ENCODE data around the gene WWOX.

DNA sequence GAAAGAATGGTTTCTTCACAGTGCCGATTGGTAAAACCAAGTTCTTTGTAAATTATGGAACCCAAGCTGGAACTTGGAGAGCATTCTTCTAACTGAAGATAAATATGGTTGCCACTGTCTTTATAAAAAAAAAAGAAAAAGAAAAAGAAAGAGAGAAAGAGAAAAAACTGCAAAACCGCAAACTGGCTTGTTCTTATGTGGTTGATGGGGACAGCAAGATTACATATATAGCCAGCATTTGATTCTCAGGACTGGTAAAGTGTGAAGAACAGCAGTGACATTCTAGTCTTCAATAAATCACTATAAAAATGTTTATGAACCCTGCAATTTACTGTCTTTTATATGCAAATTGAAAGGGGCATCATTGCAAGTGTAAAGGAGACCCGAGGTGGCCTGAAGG is 896.0 kb downstream of the WWOX start:
- TF ChIP-seq SMC3 (conservative IDR thresholded peaks at IDR 0.05; ENCODE audit: poor library complexity) (no peak), EZH2 (IDR thresholded peaks at IDR 0.05; ENCODE audit: borderline replicate concordance, insufficient read depth, low read length, poor library complexity, severe bottlenecking) (no peak), TAF1 (IDR thresholded peaks at IDR 0.05; ENCODE audit: low read depth) (no peak), POLR2AphosphoS5 (IDR thresholded peaks at IDR 0.05) (no peak), MXI1 (conservative IDR thresholded peaks at IDR 0.05; ENCODE audit: poor library complexity, severe bottlenecking) (no peak), EP300 (conservative IDR thresholded peaks at IDR 0.05; ENCODE audit: poor library complexity, severe bottlenecking) (no peak), RAD21 (conservative IDR thresholded peaks at IDR 0.05) (no peak)
- TF ChIP-seq, protein P1, sequence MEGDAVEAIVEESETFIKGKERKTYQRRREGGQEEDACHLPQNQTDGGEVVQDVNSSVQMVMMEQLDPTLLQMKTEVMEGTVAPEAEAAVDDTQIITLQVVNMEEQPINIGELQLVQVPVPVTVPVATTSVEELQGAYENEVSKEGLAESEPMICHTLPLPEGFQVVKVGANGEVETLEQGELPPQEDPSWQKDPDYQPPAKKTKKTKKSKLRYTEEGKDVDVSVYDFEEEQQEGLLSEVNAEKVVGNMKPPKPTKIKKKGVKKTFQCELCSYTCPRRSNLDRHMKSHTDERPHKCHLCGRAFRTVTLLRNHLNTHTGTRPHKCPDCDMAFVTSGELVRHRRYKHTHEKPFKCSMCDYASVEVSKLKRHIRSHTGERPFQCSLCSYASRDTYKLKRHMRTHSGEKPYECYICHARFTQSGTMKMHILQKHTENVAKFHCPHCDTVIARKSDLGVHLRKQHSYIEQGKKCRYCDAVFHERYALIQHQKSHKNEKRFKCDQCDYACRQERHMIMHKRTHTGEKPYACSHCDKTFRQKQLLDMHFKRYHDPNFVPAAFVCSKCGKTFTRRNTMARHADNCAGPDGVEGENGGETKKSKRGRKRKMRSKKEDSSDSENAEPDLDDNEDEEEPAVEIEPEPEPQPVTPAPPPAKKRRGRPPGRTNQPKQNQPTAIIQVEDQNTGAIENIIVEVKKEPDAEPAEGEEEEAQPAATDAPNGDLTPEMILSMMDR (IDR thresholded peaks at IDR 0.05; ENCODE audit: poor library complexity, severe bottlenecking): no peak
- TF ChIP-seq, protein P2, sequence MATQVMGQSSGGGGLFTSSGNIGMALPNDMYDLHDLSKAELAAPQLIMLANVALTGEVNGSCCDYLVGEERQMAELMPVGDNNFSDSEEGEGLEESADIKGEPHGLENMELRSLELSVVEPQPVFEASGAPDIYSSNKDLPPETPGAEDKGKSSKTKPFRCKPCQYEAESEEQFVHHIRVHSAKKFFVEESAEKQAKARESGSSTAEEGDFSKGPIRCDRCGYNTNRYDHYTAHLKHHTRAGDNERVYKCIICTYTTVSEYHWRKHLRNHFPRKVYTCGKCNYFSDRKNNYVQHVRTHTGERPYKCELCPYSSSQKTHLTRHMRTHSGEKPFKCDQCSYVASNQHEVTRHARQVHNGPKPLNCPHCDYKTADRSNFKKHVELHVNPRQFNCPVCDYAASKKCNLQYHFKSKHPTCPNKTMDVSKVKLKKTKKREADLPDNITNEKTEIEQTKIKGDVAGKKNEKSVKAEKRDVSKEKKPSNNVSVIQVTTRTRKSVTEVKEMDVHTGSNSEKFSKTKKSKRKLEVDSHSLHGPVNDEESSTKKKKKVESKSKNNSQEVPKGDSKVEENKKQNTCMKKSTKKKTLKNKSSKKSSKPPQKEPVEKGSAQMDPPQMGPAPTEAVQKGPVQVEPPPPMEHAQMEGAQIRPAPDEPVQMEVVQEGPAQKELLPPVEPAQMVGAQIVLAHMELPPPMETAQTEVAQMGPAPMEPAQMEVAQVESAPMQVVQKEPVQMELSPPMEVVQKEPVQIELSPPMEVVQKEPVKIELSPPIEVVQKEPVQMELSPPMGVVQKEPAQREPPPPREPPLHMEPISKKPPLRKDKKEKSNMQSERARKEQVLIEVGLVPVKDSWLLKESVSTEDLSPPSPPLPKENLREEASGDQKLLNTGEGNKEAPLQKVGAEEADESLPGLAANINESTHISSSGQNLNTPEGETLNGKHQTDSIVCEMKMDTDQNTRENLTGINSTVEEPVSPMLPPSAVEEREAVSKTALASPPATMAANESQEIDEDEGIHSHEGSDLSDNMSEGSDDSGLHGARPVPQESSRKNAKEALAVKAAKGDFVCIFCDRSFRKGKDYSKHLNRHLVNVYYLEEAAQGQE (IDR thresholded peaks at IDR 0.05; ENCODE audit: borderline replicate concordance): no peak

Data from neural cell (in vitro differentiated cells).